TTC549 (cell line): ENCODE results near the gene NPDC1.
"Not testable (repeated sequence)": the region's sequence is repeated elsewhere in the genome, so short reads cannot be mapped to it uniquely, and the experiment has no call there.

Experiments
- FAIRE-seq: peaks from 2 replicates; lab custom pipeline; 2012; peaks lifted over from hg19 to GRCh38; lab: Jason Lieb, UNC

The NPDC1 gene

DNA sequence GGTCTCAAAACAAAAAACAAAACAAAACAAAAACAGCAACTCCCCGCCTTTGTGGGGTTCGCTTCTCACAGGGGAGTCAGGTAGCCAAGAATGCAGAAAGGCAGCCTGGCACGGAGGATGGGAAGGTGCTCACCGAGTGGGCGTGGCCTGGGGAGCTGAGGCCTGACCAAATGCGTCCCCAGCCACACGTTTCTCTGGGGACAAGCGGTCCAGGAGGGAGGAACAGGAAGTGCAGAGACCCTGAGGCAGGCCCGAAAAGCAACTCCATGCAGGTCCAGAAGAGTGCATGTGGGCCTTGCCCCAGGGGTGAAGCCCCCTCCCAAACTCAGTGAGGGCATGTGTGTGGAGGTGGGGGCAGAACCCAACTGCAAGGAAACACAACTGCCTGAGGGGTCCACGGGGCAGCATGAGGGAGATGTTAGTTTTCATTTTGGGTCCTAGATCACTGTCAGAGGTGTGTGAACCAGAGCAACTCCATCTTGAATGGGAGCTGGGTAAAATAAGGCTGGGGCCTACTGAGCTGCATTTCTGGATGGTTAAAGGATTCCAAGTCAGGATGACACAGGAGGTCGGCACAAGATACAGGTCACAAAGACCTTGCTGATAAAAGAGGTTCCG lies 28.8 kb upstream of the NPDC1 start:
- no peak for FAIRE-seq

- FAIRE-seq = no peak
These were observed 28.0 kb upstream of the NPDC1 start for GRCh38 chr9:137073992-137074399.

- FAIRE-seq = no peak
These were observed 25.3 kb upstream of the NPDC1 start for GRCh38 chr9:137071282-137071681.

DNA sequence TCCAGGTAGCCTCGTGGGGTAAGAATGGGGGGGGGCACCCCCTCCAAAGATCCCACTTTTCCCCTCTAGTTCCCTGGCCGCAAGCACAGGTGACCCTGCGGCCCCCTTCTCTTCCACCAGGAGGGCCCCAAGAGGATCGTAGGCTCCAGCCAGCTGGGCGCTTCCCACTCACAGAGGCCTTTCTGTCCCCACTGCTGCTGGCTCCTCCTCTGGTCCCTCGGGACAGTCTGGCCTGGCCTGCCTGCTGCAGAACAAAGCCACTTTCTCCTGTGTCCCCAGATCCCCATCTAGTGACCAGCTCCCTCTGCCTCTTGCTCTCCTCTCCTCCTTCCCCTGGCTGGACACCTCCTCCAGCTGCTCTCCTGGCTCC lies 24.9 kb upstream of the NPDC1 start:
- no peak for FAIRE-seq

DNA sequence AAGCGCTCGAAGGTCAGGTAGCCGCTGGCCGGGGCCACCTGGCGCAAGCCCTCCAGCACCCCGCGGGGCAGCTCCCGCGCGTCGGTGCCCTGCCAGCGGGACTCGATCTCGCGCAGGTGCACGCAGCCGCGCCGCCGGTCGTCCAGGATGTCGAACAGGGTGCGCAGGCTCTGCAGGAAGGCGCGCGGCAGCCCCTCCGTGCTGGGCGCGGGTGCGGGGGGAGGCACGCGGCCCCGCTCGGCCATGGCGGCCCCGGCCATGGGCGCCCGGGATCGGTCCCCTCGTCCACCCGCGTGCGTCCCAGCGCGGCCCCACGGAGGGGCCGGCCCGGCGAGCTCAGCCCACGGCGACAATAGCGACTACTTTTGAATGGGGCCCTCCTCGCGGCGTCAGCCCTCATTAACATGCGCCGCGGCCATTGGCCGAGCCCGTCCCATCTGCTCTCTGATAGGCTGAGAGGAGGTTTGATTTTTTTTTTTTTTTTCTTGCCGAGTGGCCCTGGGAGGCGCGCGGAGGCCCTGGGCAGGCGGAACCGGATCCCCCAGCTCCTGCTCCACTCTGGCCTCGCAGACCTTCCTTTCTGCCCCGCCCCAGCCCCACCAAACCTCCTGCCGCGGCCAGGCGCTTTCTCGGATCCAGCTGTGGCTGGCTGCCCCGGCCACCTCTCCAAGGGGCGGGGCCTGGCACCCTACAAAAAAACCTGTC lies 24.4 kb upstream of the NPDC1 start, which contains the start of gene SAPCD2:
Gene SAPCD2, minus strand, starts transcription at position 357 of the 705 bp plus-strand sequence. Its CDS starts 97 bp downstream, at position 260.
- FAIRE-seq = peak; percentile 63

DNA sequence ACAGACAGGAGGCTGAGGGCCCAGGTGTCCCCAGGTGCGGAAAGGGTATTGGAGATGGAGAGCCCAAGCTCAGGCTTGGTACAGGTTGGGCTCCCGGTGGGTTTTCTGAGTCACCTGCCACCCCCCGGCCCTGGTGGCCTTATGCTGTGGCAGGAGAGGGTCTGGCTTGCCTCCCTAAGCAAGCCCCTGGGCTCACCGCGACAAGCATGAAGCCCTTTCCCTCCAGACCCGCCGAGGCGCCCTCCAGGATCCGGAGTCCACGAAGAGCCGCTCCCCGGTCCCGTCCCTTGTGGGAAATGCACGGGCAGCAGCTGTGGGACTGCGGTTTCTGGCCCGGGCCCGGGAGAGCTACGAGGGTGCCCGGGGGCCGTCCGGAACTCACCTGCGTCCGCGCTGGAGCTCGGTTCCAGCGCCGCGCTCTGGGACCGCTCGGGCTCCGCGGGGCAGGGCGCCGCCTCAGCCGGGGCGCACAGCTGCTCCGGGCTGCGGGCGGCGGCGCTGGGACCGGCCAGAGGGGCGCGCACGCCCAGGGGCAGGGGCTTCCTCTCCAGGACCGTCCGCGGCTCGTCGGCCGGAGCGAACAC lies 23.6 kb upstream of the NPDC1 start:
- no peak for FAIRE-seq

GRCh38 chr9:137068539-137069507 lies 22.8 kb upstream of the NPDC1 start:
- no peak for FAIRE-seq

GRCh38 chr9:137067860-137068538 lies 22.0 kb upstream of the NPDC1 start:
- no peak for FAIRE-seq

DNA sequence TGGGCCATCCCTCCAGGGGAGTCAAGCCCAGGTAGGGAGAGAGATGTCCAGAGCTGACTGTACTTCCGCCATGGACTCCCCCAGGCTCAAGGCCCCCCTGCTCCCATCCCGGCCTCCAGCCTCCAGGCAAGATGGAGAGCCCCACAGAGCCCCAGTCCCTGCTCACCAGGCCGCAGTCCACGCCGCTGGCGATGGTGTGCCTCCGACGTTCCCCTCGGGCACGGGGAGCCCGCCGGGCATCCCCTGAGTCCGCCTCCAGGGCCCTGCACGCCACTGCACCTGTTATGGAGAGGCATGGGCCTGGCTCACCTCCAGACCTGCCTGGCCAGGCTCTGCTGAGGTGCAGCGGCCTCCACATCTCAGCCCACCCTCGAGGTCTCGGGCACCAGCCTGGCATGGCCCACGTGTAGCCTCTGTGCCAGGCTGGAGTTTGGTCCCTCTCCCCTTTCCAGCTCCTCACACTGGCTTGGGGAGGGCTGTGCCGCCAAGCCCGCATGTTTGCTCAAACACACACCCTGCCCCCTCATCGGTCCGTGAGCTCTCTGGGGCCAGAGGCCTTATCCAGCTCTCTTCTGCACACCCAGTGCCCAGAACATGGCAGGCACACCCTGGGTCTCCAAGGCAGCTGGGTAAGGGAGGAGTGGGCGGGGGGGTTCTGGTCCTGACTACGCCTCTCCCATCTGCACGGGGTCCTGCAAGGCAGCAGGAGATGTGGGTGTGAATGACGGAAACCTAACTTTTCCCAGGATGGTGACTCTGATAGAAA lies 20.3 kb upstream of the NPDC1 start:
- FAIRE-seq = no peak

- no peak for FAIRE-seq
These were observed 19.5 kb upstream of the NPDC1 start for GRCh38 chr9:137065336-137065967.

DNA sequence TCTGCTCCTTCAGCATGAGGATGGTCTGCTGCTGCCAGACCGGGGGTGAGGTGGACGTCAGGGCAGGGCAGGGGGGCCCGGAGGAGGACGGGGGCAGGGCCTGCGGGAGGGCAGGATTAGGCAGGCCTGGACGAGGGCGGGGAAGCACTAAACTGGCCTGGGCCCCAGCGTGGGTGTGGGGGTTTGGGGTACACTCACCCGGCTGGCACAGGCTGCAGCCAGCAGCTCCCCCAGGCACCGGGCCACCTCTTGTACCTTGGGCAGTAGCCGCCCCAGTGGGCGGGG lies 18.8 kb upstream of the NPDC1 start:
- no peak for FAIRE-seq

DNA sequence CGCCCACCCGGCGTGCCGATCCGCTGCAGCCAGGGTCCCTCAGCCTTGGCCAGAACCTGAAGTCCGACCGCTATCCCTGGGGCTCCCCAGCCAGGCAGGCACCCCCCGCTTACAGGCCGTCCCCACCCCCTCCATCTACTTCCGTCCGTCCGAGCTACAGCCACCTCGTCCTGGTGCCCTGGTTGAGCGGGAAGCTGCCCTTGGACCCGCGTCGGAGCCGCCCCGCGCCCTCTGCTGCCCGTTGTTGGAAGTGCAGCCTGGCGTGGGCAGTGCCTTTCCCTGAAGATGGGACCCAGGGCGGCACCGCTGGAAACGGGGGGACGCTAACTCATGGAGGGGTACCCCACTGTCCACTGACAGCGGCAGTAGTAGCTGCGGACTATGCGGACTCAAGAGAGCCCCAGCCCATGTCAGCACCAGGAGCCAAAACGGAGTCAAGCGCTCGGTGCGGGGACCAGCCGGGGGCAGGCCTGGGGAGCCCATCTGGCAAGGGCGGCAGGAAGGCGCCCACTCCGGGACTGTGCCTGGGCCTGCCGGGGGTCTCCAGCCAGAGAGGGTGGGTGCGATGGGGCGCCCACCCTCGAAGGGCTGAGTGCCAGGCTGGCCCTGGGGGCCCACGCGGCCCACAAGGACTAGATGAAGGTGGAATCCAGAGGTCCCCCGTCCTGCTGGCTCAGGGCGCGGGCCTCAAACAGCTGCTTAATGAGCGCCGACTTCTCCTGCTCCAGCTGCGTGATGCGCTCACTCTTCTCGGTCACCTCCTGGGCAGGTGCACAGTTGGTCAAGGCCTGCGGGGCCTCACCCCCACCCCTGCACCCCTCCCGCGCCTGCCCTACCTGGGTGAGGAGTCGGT lies 18.3 kb upstream of the NPDC1 start:
- FAIRE-seq = no peak

GRCh38 chr9:137063311-137064026 lies 17.5 kb upstream of the NPDC1 start:
- FAIRE-seq = no peak

DNA sequence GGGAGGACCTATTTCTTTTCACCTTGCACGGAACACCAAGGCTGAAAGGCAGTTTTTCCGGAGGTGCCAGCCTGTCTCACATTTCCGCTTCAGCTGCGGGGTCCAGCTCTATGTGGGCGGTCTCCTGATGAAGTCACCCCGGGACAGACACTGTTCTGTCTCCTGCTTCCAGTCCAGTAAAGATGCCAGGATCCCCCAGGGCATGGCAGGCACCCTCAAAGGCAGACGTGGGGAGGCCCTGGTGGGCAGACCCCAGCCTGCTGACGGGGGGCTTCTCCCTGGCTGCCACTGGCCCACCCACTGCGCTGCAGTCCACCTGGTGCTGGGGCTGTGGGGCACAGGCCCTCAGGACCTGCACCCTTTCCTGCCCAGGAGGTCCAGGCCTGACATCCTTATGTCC lies 16.8 kb upstream of the NPDC1 start:
- FAIRE-seq = not testable (repeated sequence)

GRCh38 chr9:137062384-137062783 lies 16.4 kb upstream of the NPDC1 start:
- no peak for FAIRE-seq

DNA sequence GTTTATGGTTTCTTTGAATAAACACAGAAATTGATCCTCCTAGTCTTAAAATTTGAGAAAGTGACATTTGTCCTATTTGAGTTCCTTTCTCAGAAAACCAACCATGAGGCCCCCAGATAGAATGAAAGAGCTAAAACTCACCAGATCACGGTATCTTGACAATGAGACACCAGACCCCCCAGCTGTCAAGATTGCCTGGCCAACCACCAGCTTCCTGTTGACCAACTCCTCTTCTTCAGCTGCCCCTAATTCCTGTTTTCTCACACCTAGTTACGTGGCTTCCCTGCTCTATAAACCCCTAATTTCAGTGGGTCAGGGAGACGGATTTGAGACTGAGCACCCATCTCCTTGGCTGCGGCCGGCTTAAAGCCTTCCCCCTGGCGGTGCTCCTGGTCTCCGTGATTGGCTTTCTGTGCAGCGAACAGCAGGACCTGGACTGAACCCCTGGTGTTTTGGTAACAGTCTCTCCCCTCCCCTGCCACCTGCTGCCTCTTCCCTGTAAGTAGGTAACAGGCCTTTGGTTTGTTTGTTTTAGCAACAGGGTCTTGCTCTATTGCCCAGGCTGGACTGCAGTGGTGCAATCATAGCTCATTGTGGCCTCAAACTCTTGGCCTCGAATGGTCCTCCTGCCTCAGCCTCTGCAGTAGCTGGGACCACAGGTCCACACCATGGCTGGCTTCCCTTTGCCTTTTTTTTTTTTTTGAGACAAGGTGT lies 12.7 kb upstream of the NPDC1 start:
- no peak for FAIRE-seq

GRCh38 chr9:137057545-137057944 lies 11.6 kb upstream of the NPDC1 start:
- no peak for FAIRE-seq

- no peak for FAIRE-seq
These were observed 10.9 kb upstream of the NPDC1 start for GRCh38 chr9:137056739-137057415.
